ENCODE measurements around the gene METRNL.
A peak's percentile ranks its signal among the peaks of the same experiment; 100 is the strongest.
"Not testable (repeated sequence)": the region's sequence is repeated elsewhere in the genome, so short reads cannot be mapped to it uniquely, and the experiment has no call there.

The METRNL gene

GRCh38 chr17:83109793-83110645 lies 30.6 kb downstream of the METRNL start:
- peak; percentile 27 to 62 for DNase-seq

- no peak for DNase-seq
Measured at GRCh38 chr17:83110735-83111134, 31.3 kb downstream of the METRNL start.

- no peak for DNase-seq
Measured at GRCh38 chr17:83111516-83112282, 32.3 kb downstream of the METRNL start.

GRCh38 chr17:83113381-83113780 lies 34.0 kb downstream of the METRNL start:
- DNase-seq = no peak

DNA sequence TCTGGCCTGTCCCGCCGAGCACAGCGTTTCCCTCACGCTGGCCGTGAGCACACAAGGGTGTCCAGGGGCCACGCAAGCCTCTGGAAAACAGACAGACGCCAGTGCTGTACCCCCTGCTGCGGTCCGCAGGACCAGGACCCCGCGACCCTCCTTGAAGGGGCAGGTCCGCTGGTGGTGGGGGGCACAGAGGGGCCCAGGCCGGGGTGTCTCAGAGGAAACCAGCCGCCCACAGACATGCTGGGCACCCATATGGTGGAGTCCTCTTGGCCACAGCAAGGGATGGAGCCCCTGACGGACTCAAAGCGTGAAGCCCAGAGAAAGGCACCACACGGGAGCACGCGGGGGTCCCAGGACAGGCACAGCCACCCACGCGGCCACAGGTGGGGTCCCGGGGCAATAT lies 34.4 kb downstream of the METRNL start:
- no peak for DNase-seq

DNA sequence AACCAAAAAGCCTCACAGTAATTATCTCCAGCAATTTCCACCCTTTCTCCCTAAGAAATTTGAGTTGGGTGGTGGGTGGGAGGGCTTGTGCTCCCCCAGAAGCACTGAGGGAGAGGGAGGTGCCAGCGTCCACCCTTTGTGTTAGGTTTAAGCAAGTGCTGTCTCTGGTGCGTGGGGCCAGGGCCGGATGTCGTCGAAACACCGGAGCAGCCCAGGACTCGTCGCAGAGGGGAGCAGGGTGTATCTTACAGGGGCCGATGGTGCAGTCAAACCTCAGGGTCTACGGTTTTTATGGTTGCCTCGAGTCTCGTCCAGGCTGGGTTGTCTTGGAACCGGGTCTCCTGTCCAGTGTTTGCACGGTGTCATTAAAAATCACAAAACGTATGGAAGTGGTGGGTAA lies 35.3 kb downstream of the METRNL start:
- DNase-seq = no peak

GRCh38 chr17:83115202-83115651 lies 35.8 kb downstream of the METRNL start:
- no peak for DNase-seq

DNA sequence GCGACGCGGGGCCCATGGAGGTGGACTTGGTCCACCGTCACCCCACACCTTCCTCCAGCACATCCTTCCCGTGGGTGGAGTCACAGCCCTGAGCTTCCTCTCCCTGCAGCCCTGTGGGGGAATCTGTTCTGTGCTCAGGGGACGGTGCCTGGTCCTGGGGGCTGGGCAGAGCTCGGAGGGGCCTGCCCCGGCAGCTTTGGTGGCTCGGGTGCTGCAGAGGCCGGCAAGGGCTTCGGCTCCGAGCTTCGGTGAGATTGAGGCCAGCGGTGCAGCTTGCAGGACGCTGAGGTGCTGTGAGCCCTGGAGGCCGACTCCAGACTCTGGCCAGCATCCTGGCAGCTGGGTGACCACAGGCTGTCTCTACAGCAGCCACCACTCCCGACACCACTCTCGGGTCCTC lies 36.4 kb downstream of the METRNL start:
- DNase-seq = no peak

- DNase-seq = no peak
Measured at GRCh38 chr17:83116311-83116771, 36.9 kb downstream of the METRNL start.

GRCh38 chr17:83116783-83117555 lies 37.6 kb downstream of the METRNL start:
- no peak for DNase-seq

DNA sequence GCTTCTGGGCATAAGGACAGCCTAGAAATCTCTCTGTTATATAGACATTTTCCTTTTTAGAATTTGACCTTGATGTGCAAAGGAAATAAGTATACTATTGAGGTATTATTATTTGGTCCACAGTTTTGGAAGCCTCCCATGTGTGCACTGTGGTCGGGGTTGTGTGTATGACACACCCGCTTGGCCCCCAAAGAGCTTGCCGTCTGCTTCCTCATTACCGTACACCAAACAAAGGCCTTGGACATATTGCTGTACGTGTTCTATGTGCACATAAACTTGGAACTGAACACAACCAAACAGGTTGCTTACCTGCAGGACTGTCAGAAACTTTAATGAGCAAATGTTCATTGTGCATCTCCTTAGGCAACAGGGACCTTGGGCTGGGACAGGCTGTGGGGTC lies 38.2 kb downstream of the METRNL start:
- DNase-seq = no peak

- DNase-seq = no peak
Measured at GRCh38 chr17:83118071-83118841, 38.8 kb downstream of the METRNL start.

DNA sequence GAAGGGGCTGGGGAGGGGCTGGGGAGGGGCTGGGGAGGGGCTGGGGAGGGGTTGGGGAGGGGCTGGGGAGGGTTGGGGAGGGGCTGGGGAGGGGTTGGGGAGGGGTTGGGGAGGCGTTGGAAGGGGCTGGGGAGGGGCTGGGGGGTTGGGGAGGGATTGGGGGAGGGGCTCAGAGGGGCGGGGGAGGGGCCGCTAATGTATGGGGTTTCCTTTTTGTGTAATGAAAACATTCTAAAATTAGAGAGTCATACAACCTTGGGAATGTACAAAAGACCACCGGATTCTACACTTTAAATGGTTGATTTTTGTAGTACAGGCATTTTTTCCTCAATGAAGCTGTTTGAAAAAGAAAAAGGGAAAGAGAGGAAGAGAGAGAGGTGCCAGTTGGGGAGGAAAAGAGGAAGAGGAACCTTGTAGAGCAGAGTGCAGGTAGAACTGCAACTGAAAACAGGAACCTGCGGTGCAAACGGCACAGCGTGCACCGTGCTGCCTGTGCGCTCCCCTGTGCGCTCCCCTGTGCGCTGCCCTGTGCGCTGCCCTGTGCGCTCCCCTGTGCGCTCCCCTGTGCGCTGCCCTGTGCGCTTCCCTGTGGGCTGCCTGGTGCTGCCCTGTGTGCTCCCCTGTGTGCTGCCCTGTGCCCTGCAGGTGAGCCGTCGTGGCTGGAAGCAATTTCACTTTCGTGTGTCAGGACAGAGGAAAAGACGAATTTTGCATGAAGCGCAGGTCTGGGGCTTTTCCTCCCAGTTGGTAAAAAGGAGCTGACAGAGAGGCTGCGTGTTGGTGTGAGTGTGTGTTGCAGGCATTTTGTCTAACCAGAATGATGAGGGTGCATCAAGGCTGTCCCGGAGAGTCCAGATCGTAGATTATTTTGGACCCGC lies 40.8 kb downstream of the METRNL start:
- DNase-seq = no peak

DNA sequence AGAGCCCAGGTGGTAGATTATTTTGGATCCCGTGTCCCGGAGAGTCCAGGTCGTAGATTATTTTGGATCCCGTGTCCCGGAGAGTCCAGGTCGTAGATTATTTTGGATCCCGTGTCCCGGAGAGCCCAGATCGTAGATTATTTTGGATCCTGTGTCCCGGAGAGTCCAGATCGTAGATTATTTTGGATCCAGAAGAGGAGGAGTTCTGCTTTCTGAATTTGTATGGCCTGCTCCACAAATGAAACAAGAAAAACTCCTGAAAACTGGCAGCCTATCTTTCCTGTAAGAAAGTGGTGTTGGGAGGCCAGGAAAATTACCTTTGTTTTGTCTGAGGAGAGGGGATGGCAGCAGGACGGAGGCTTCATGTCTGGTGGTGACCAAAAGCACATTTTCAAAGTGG lies 42.1 kb downstream of the METRNL start:
- not testable (repeated sequence) for DNase-seq

DNA sequence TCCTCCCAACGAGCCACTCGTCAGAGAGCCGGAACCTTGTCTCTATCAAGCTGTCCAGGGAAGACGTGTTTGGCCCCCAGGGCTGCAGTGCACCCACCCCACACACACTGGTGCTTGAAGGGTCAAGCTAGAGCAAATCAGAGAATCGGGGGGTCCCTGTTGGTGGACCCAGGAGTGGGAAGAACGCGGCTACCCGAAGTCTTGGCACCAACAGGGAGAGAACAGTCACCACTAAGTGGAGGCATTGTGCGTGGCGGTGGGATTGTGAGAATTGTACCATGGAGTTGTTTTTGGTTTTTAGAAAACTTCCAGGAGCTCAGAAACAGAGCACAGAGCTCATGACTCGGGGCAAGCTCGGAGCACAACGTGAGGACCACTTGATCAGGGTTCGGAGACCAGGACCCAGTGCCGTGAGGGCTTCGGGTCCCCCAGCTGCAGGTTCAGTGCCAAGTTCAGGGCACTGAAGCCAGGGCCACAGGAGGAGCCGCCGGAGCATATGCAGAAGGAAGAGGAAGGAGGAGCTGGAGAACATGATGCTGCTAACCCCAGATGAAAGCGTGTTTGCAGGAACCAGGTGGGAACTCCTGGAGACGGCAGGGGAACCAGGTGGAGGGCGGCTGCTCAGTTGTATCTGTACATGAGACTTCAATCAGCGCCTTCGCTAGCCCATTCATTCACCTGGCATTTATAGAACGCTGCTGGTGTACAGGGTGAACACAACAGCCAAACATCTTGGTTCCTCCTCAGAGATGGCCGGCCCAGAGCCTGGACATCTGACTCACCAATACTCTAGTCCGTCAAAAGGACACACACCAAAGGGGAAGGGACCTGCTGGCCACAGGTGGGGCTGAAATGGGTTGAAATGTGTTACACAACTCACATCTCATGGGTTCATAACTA lies 42.8 kb downstream of the METRNL start:
- no peak for DNase-seq

GRCh38 chr17:83122834-83123233 lies 43.4 kb downstream of the METRNL start:
- no peak for DNase-seq

DNA sequence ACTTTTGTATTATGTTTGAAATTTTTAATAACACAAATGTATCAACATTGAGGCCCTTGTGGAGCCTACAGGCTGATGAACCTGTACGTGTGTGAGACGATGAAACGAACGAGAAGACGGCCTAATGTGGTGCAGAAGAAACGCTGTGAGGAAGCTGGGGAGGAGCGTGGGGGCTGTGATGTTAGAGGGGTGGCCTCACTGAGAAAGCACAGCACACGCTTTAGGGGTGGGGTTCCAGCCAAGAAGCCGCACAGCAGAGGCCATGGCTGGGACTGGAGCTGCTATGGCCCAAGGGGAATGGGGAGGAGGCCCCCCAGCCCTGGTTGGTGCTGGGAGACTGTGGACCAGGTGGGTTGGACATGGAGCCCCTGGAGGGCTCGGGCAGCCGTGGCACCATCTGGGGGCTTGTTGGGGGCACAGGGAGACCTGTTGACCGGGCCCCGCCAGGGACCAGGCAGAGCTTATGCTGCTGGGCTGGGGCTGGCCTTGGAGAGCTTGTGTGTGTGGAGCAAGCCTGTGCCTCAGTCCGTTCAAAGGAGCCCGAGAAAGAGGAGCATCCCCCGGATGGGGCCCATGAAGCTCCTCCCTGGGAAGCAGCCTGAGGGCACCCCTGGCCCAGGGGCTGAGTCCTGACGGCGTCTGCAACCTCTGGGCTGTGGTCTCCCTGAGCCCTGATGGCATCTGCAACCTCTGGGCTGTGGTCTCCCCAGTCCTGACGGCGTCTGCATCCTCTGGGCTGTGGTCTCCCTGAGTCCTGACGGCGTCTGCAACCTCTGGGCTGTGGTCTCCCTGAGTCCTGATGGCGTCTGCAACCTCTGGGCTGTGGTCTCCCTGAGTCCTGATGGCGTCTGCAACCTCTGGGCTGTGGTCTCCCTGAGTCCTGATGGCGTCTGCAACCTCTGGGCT lies 44.7 kb downstream of the METRNL start:
- no peak for DNase-seq

DNA sequence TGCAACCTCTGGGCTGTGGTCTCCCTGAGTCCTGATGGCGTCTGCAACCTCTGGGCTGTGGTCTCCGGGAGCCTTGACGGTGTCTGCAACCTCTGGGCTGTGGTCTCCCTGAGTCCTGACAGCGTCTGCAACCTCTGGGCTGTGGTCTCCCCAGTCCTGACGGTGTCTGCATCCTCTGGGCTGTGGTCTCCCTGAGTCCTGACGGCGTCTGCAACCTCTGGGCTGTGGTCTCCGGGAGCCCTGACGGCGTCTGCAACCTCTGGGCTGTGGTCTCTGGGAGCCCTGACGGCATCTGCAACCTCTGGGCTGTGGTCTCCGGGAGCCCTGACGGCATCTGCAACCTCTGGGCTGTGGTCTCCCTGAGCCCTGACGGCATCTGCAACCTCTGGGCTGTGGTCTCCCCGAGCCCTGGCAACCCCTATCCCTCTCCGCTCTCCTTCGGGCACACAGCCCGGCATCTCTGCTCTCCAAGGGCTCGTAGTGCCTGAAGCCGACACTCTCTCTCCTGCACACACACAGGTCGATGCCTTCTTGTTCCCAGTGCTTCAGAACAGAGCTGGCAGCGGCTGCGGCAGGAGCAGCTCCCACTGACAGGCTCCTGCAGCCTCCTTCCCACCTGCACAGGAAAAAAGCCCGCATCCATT lies 45.6 kb downstream of the METRNL start:
- DNase-seq = no peak

All from NCI-H446 (cell line).